IPS-20b (cell line): ENCODE measurements around the gene UCHL3.

ENCODE experiments used
- H3K27ac ChIP-seq: one replicate; pipeline ENCODE4 v1.5.1; 2013; ENCODE audit warnings: low read length
- H3K27me3 ChIP-seq: 2 replicates; pipeline ENCODE4 v1.6.1; 2013; ENCODE audit warnings: mild to moderate bottlenecking, low read length, inconsistent platforms; ENCODE audit not compliant: insufficient read depth
- H3K36me3 ChIP-seq: 2 replicates; pipeline ENCODE4 v1.6.1; 2013; ENCODE audit warnings: low read depth, mild to moderate bottlenecking, inconsistent platforms, low read length, moderate library complexity; ENCODE audit not compliant: insufficient read depth
- H3K4me1 ChIP-seq: 2 replicates; pipeline ENCODE4 v1.6.1; 2013; ENCODE audit warnings: mild to moderate bottlenecking, control low read depth, inconsistent platforms, low read length, moderate library complexity; ENCODE audit not compliant: insufficient read depth
- H3K4me3 ChIP-seq: 2 replicates; pipeline ENCODE4 v1.5.1; 2013; ENCODE audit warnings: mild to moderate bottlenecking, low read length, inconsistent platforms
- H3K9ac ChIP-seq: 2 replicates; pipeline ENCODE4 v1.6.1; 2013; ENCODE audit warnings: low read depth, mild to moderate bottlenecking, inconsistent platforms, low read length, moderate library complexity
- H3K9me3 ChIP-seq: 2 replicates; pipeline ENCODE4 v1.6.1; 2013; ENCODE audit warnings: mild to moderate bottlenecking, low read depth, low read length, inconsistent platforms; ENCODE audit not compliant: insufficient read depth

Gene UCHL3

DNA sequence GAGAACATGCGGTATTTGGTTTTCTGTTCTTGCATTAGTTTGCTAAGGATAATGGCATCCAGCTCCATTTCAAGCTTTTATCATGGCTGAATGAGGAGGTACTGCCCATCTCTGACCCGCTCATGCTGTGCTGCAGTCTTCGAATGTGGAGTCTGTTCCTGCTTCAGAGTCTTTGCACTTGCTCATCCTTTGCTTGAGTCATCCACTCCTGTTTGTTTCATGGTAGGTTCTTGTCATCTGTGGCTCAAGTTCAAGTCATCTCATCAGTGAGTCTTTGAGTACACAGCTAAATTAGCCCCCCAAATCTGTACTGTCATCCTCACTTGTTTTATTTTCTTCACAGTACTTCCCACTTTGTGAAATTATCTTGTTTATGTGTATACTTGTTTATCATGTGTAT, 5.4 kb downstream of the UCHL3 start:
- H3K9me3 ChIP-seq = no peaks in the 10 kb centered on the region
- no peak overlapping the region for H3K4me3 ChIP-seq
- no peaks in the 10 kb centered on the region for H3K27me3 ChIP-seq
- H3K4me1 ChIP-seq = peaks cover 6% of the 10 kb centered on the region; the same call in 1 of the 2 replicates
- no peak overlapping the region for H3K27ac ChIP-seq
- no peak overlapping the region for H3K9ac ChIP-seq
- H3K36me3 ChIP-seq = peaks cover 22% of the 10 kb centered on the region

DNA sequence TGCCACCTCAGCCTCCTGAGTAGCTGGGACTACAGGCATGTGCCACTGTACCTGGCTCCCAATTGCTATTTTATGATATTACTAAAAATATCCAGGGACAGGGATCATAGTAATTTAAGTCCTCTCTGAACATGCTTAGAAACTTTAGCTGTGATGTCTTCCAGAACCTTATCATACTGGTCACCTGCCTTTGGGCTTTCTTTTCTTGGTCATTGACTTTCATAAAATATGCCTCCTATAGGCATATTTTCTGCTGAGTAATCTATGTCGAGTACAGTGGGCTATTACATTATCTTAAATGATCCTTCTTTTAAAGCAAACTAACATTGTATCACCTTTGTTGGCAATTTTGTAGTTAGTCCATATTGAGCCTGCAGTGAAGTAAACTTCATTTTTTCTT, 6.2 kb downstream of the UCHL3 start:
- peaks cover 26% of the 10 kb centered on the region for H3K36me3 ChIP-seq

DNA sequence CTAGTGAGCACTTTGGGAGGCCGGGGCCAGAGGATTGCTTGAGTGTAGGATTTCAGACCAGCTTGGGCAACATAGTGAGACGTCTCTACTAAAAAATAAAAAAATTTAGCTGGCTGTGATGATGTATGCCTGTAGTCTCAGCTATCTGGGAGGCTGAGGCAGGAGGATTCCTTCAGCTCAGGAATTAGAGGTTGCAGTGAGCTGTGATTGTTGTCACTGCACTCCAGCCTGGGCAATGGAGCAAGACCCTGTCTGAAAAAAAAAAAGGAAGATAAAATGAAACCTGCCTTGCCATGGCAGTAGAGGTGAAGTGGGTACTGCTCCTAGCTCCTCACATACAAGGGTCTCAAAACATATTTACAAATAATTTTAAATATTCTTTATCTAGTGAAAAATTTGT, 7.4 kb downstream of the UCHL3 start:
- no peaks in the 10 kb centered on the region for H3K9me3 ChIP-seq
- H3K4me3 ChIP-seq = no peak overlapping the region
- H3K36me3 ChIP-seq = peaks cover 34% of the 10 kb centered on the region
- H3K4me1 ChIP-seq = no peaks in the 10 kb centered on the region
- no peak overlapping the region for H3K27ac ChIP-seq
- H3K27me3 ChIP-seq = no peaks in the 10 kb centered on the region
- no peak overlapping the region for H3K9ac ChIP-seq

More for the DNA sequence above, 6.2 kb downstream of the UCHL3 start:
- peaks cover 1% of the 10 kb centered on the region; the same call in 1 of the 2 replicates for H3K4me1 ChIP-seq
- H3K9me3 ChIP-seq = no peaks in the 10 kb centered on the region
- H3K4me3 ChIP-seq = no peak overlapping the region
- H3K27me3 ChIP-seq = no peaks in the 10 kb centered on the region
- H3K27ac ChIP-seq = no peak overlapping the region
- H3K9ac ChIP-seq = no peak overlapping the region

DNA sequence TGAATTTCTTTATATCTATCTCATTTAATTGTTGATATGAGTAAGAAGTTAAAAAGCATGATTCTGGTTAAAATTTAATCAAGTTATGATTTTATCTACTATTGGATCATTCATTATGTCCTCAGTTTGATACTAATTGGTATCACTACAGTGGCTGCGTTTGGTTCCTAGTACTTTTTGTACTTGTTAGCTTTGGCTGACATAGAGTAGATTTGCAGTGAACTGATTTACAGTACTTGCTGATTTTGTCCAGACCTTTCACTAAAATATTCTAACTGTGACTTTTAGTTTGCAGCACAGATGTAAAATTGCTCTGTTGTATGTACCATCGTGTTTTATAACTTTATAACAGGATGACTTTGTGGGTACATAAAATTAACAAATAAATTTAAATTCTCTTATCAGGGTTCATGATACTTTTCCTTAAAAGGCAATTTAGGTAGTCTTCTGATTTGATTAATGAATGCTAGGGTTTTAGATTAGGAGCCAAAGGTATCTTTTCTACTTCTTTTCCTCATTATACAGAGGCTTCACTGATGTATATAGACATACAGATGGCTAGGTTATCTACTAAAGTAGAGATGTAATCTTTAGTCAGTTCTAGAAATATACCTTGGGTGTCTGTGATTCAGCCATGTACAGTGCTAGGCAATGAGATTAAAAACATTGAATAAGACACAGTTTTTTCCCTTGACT, 8.7 kb downstream of the UCHL3 start:
- H3K36me3 ChIP-seq = peaks cover 44% of the 10 kb centered on the region
- H3K4me1 ChIP-seq = no peaks in the 10 kb centered on the region
- no peak overlapping the region for H3K4me3 ChIP-seq
- H3K9me3 ChIP-seq = no peaks in the 10 kb centered on the region
- no peak overlapping the region for H3K9ac ChIP-seq
- no peak overlapping the region for H3K27ac ChIP-seq
- no peaks in the 10 kb centered on the region for H3K27me3 ChIP-seq

DNA sequence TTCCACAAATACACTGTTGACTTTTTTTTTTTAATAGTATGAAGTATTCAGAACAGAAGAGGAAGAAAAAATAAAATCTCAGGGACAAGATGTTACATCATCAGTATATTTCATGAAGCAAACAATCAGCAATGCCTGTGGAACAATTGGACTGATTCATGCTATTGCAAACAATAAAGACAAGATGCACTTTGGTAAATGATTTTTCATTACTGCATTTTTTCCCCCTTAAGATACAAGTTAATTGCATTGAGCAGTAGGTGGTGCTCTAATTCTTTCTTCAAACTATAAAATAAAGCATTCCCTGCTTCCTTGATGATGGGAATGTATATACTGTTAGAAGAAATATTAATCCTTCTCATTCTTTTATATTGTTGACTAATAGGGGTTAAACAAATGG, 17.1 kb downstream of the UCHL3 start:
- no peak overlapping the region for H3K27ac ChIP-seq
- H3K9me3 ChIP-seq = no peaks in the 10 kb centered on the region
- no peak overlapping the region for H3K9ac ChIP-seq
- H3K27me3 ChIP-seq = no peaks in the 10 kb centered on the region
- no peaks in the 10 kb centered on the region for H3K4me1 ChIP-seq
- peaks cover 58% of the 10 kb centered on the region for H3K36me3 ChIP-seq
- no peak overlapping the region for H3K4me3 ChIP-seq

DNA sequence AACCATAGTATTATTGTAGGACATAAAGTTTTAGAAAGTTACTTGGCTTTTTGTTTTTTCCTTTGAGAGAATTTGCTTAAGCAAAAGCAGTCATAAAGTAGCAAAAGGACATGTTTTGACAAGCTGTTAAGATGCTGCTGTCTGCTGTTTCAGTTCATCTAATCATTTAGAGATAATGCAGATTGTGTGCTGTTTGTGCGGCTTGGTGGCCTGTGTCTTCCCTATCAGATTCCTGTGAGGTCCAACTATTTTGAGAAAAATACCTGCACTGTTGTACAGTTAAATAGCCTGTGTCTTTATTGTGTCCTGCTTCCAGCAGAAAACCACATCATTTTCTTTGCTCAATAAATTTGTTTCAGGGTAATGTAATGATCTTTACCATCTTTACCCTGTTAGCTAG, 20.0 kb downstream of the UCHL3 start:
- no peaks in the 10 kb centered on the region for H3K4me1 ChIP-seq
- no peak overlapping the region for H3K4me3 ChIP-seq
- no peaks in the 10 kb centered on the region for H3K27me3 ChIP-seq
- H3K9ac ChIP-seq = no peak overlapping the region
- peaks cover 57% of the 10 kb centered on the region for H3K36me3 ChIP-seq
- no peak overlapping the region for H3K27ac ChIP-seq
- no peaks in the 10 kb centered on the region for H3K9me3 ChIP-seq

DNA sequence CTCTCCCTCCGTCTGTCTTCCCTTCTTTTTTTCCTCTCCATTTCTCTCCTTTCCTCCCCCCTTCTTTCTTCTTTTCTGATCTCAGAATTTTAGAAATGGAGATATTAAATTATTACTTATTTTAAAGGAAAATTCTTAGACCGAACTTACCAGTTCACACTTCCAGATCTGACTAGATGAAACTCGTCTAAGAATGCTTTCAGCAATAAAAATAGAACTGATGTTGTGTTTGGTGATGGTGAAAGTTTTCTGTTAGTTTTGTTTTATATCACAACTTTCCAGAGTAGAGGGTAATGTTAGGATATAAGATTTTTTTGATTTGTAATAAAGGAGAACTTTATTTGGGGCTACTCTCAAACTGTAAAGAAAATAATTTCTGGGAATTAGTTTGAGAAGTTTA, 29.9 kb downstream of the UCHL3 start:
- Histone ChIP-seq H3K36me3 (peaks cover 22% of the 10 kb centered on the region; the same call in 1 of the 2 replicates), H3K4me1 (no peaks in the 10 kb centered on the region), H3K9ac (no peak overlapping the region), H3K27ac (no peak overlapping the region), H3K9me3 (peaks cover 11% of the 10 kb centered on the region; the same call in 1 of the 2 replicates), H3K4me3 (no peak overlapping the region), H3K27me3 (no peaks in the 10 kb centered on the region)

DNA sequence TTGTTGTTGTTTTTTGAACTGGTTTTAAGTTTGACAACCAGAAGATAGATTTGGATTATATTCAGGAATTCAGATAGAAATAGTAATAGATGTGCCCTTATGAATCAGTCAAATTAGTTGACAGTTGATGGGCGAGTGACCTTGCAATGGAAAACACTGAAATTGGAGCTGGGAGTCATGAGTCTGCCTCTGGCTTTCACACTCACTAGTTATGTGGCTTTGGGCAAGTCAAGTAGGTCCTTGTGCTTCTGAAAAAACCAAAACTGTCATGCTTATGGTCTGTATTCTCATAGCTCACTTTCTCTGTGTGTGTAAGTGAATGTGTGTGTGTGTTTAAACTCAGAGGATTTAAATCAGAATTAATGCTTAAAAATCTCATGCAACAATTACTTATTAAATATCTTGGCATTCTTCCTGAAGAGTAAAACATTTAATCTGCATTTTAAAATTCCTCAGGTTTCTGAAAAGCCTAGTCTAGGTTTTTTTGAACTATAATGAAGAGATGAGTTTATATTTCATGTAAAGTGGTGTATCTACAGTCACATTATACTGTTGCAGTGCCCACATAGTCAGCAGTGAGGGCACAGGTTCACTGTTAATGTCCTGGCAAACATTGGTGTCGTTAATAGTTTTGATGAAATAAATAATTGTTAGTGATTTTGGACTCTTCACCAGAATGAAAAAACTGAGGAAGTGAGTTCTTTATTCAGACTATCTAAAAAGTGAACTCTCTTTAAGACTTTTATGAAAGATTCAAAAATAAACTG, 32.5 kb downstream of the UCHL3 start:
- no peak overlapping the region for H3K9ac ChIP-seq

DNA sequence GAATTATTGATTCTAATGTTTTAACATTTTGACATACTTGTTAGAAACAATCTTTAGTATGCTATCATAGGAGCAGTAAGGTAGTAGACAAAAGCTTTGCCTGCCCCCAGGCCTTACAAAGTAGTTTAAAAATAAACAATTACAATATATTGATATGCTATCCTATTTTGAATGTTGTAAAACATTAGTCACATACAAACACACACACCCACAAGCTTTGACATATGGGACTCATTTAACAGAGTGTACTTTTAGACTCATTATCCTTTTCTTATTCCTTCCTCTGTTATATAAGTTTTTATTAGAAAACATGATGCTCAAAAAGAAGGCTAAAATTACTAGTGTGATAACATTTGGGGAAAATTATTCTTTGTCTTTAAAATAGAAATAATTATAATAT, 33.5 kb downstream of the UCHL3 start:
- peaks cover 15% of the 10 kb centered on the region; the same call in 1 of the 2 replicates for H3K9me3 ChIP-seq
- H3K36me3 ChIP-seq = peaks cover 19% of the 10 kb centered on the region; the same call in 1 of the 2 replicates
- no peaks in the 10 kb centered on the region for H3K27me3 ChIP-seq
- H3K4me3 ChIP-seq = no peak overlapping the region
- H3K4me1 ChIP-seq = peaks cover 4% of the 10 kb centered on the region
- H3K9ac ChIP-seq = no peak overlapping the region
- H3K27ac ChIP-seq = no peak overlapping the region

More for the DNA sequence above, 32.5 kb downstream of the UCHL3 start:
- Histone ChIP-seq H3K27ac (no peak overlapping the region), H3K36me3 (peaks cover 19% of the 10 kb centered on the region; the same call in 1 of the 2 replicates), H3K9me3 (peaks cover 15% of the 10 kb centered on the region; the same call in 1 of the 2 replicates), H3K27me3 (no peaks in the 10 kb centered on the region), H3K4me1 (no peaks in the 10 kb centered on the region), H3K4me3 (no peak overlapping the region)

DNA sequence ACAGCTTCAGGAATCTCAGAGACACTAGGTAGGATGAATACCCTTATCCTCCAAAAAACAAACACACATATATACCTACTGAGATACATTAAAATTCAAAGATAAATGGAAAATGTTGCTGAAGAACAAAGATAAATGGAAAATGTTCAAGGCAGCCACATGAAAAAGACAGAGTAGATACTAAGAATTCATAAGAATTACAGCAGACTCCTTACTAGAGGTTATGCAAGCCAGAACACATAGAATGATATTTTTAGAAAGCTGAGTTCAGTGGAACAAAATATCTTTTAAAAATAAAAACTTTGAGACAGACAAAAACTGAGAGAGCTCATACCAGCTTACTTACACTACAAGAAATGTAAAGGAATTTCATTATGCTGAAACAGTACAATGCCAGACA, 35.6 kb downstream of the UCHL3 start:
- Histone ChIP-seq H3K9ac (no peak overlapping the region), H3K27me3 (no peaks in the 10 kb centered on the region), H3K9me3 (peaks cover 15% of the 10 kb centered on the region; the same call in 1 of the 2 replicates), H3K36me3 (peaks cover 19% of the 10 kb centered on the region; the same call in 1 of the 2 replicates), H3K27ac (no peak overlapping the region), H3K4me3 (no peak overlapping the region), H3K4me1 (peaks cover 4% of the 10 kb centered on the region)

DNA sequence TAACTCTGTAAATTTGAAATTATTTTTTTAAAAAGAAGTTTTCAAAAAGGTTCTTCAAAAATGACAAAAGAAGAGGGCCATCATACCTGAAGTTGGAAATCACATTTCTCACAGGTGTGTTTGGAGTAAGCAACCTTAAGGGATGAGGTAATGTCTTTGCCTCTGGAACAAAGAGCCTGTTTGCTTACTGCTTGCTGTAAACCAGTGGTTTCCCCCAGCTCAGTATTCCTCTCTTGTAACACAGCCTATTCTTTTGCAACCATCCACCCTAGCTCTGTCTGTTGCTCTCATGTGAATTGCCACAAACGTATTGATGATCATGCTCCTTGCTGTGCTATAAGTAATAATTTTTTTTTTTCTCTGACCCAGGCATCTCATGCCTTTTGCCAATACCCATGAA, 38.1 kb downstream of the UCHL3 start:
- Histone ChIP-seq H3K27me3 (no peaks in the 10 kb centered on the region), H3K36me3 (peaks cover 19% of the 10 kb centered on the region; the same call in 1 of the 2 replicates), H3K27ac (no peak overlapping the region), H3K4me1 (peaks cover 4% of the 10 kb centered on the region), H3K4me3 (no peak overlapping the region), H3K9ac (peak overlapping the region; percentile 39; the same call in 1 of the 2 replicates), H3K9me3 (peaks cover 15% of the 10 kb centered on the region; the same call in 1 of the 2 replicates)
